AG10803 (cell line): ENCODE data around the gene ARHGAP10.

Experiments
- DNase-seq: peaks from one replicate; pipeline ENCODE4 v3.0.0; 2010; ENCODE audit warnings: low read depth
- H3K4me3 ChIP-seq: 2 replicates; pipeline ENCODE4 v1.5.1; 2011; ENCODE audit warnings: mild to moderate bottlenecking, low read length, control low read depth
- TF ChIP-seq, protein P1 (sequence below): conservative IDR thresholded peaks from 2 replicates; pipeline ENCODE4 v1.5.1; 2011; ENCODE audit warnings: mild to moderate bottlenecking, low read length, control low read depth, inconsistent platforms

The ARHGAP10 gene

DNA sequence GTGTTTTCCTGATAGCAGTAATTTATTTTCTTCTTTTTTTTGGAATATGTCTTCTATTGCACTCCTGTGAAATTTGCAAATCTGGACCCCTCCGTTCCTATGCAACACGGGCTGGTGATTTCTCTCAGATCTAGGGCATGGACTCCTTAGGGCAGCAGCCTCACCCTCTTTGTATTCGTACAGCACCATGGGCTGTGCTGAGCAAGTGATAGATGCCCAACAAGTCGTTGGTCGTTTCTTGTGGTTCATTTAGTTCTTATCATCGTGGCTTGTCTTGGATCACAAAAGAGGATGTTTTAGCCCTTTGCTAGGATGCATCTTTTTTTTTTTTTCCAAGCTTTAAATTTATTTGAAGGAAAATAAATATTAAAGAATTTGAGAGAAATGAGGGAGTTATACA, 82.1 kb downstream of the ARHGAP10 start:
- no peak for DNase-seq
- TF ChIP-seq, protein P1, sequence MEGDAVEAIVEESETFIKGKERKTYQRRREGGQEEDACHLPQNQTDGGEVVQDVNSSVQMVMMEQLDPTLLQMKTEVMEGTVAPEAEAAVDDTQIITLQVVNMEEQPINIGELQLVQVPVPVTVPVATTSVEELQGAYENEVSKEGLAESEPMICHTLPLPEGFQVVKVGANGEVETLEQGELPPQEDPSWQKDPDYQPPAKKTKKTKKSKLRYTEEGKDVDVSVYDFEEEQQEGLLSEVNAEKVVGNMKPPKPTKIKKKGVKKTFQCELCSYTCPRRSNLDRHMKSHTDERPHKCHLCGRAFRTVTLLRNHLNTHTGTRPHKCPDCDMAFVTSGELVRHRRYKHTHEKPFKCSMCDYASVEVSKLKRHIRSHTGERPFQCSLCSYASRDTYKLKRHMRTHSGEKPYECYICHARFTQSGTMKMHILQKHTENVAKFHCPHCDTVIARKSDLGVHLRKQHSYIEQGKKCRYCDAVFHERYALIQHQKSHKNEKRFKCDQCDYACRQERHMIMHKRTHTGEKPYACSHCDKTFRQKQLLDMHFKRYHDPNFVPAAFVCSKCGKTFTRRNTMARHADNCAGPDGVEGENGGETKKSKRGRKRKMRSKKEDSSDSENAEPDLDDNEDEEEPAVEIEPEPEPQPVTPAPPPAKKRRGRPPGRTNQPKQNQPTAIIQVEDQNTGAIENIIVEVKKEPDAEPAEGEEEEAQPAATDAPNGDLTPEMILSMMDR, result no peak
- no peak overlapping the region for H3K4me3 ChIP-seq

DNA sequence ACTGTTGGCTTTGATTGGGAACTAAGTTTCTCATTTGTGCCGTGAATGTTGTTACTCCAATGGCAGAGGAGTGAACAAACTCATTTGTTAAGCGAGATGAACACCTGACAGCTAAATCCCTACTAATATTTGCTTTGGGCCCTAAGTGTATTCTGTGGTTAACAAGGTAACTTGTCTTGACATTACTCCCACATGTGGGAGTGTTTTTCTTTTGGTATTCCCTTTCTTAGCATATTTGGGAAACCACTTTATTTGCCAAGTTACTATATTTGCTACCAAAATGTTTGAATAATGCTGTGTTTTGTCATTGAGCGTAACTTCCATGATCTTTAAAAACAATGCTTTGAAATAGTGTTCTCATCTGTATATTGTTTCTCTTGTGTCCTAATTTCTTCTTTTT, 82.5 kb downstream of the ARHGAP10 start:
- DNase-seq, result no peak
- TF ChIP-seq, protein P1, result no peak
- H3K4me3 ChIP-seq, result no peak overlapping the region

DNA sequence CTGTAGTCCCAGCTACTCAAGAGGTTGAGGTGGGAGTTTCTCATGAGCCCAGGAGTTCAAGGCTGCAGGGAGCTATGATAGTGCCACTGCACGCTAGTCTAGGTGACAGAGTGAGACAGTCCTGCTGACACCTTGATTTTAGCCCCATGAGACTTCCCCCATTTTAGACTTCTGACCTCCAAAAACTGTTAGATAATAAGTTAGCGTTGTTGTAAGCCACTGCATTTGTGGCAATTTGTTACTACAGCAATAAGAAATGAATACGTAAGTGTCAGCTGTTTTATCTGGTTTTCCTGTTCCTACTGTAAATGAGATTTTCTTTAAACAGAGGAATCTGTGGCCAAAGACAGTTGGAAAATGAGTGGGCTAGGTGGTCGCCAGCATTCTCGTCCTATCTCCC, 83.9 kb downstream of the ARHGAP10 start:
- DNase-seq, result no peak
- no peak overlapping the region for H3K4me3 ChIP-seq
- TF ChIP-seq, protein P1, result no peak

DNA sequence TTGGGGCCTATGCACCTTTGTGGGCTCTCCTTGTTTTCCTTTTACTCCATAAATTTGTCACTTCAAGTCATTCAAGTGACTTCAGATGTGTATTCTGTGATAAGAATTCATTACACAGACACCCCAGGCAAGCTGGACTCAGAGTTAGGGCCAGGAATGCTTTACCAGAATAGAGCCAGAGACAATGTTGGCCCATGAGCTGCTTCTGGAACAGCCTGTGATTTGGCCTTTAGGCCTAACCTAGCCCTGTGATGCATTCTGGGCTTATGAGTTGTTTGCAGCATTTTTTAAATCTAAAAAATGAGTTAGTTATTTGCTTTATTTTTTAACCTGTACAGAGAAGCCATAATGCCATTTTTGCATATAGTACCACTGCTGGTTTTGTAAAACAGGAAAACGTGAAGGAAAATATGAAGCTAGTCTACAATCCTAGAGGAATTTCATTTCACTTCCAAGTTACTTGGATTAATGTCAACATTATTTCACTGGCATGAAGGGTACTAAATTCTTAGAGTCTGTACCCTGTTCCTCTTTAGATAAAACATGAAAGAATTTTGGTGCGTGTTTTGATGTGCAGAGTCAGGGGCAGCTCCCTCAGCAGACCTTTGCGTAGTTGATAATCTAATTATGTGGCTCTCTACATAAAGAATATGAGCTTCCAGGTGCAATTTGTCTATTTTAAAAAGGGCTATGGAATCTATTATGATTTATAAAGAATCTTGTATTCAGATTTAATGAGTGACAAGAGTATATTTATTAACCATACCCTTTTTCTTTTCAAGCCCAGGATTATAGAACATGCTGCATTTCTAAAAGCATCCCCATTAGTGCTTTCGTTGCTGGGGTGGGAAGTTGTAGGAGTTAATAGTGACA, 84.7 kb downstream of the ARHGAP10 start:
- H3K4me3 ChIP-seq, result no peak overlapping the region
- TF ChIP-seq, protein P1, result no peak
- no peak for DNase-seq

DNA sequence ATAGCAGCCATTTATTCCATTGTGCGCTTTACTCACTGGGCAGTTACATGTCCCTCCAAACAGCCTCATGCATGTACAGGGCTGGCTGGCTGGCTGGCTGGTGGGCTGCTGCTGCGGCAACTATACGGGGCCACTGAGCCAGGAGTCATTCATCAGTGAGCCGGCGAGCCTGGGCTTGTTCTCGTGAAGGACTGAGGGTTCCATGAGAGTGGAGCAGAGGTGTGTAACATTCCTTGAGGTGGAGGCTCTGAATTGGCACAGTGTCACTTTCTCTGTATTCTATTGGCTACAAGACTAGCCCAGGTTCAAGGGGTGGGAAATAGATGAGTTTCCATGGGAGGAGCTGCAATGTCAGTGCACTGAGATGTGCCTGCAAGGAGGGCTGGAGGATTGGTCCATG, 89.1 kb downstream of the ARHGAP10 start:
- no peak overlapping the region for H3K4me3 ChIP-seq
- TF ChIP-seq, protein P1, result no peak
- no peak for DNase-seq

DNA sequence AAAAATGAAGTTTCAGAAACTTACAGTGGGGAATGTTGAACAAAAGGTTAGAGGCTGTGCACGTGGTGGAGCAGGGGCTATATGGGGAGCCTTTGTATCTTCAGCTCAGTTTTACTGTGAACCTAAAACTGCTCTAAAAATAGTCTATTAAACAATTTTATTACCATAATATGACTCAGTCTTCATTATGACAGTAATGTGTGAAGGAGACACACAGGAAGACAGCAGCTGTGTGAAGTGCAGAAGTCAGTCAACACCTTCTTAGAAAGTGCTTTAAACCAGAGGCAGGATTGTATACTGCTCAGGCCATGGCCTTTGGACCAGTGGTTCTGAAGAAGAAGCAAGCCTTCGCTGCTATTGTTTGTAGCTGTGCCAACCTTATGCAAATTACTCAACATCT, 89.7 kb downstream of the ARHGAP10 start:
- H3K4me3 ChIP-seq, result no peak overlapping the region
- TF ChIP-seq, protein P1, result no peak
- DNase-seq, result no peak

DNA sequence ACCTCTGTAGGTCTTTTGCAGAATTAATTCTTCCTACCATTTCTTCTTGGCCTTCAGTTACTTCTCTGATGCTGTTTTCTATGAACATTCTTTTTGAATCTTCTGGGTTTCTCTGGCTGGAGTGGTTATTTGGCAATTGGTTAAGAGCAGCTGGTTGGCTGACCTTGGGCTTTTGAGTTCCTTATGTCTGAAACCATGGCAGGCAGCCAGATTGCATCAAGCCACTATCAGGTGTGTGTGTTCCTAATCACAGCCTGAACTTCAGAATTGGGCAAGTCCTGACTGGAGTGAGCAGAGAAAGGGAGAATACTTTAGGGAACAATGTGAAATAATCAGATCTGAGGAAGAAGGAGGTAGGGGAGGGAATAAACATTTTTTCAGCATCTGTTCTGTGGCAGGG, 90.2 kb downstream of the ARHGAP10 start:
- TF ChIP-seq, protein P1, result no peak
- peak; percentile 90 for DNase-seq
- H3K4me3 ChIP-seq, result no peak overlapping the region
